Aorta (tissue), 5 donors: Measurements from ENCODE around the gene LARGE1. TPM values are rescaled to one million over a fixed set of nuclear protein-coding genes. Genes with fewer than 3 reads are reported as not detected.

Experiments used
- ATAC-seq: fragments of 200-7000 bp; cut with Tn5 transposase; one replicate; pipeline ENCODE4 v1.9.1; 2022; ENCODE audit warnings: moderate library complexity; ENCODE audit not compliant: low FRiP score
- DNase-seq, 2 donors: peaks; one replicate each; pipeline ENCODE4 v3.0.0-alpha.2; 2020
- H3K27ac ChIP-seq, 2 donors: one replicate each; pipeline ENCODE4 v1.5.1; 2013; ENCODE audit warnings: low read length in 2 of 2, mild to moderate bottlenecking in 2 of 2, moderate library complexity in 2 of 2, control low read depth in 1 of 2, inconsistent platforms in 1 of 2, low read depth in 1 of 2
- H3K27me3 ChIP-seq, 2 donors: one replicate each; pipeline ENCODE4 v1.6.1; 2013; ENCODE audit warnings: control low read depth in 1 of 2, low read length in 1 of 2, mild to moderate bottlenecking in 1 of 2, moderate library complexity in 1 of 2; ENCODE audit not compliant: insufficient read depth in 2 of 2, control insufficient read depth in 1 of 2
- H3K36me3 ChIP-seq, 2 donors: one replicate each; pipeline ENCODE4 v1.6.1; 2013; ENCODE audit warnings: control low read depth in 1 of 2, low read length in 1 of 2, mild to moderate bottlenecking in 1 of 2; ENCODE audit not compliant: insufficient read depth in 2 of 2, control insufficient read depth in 1 of 2
- H3K4me1 ChIP-seq, 2 donors: one replicate each; pipeline ENCODE4 v1.6.1; 2013; ENCODE audit warnings: low read length in 2 of 2, control low read depth in 1 of 2, mild to moderate bottlenecking in 1 of 2, moderate library complexity in 1 of 2; ENCODE audit not compliant: insufficient read depth in 2 of 2, control insufficient read depth in 1 of 2
- H3K4me3 ChIP-seq, 2 donors: one replicate each; pipeline ENCODE4 v1.5.1; 2013; ENCODE audit warnings: low read length in 2 of 2, control low read depth in 1 of 2, mild to moderate bottlenecking in 1 of 2
- H3K9me3 ChIP-seq: one replicate; pipeline ENCODE4 v1.6.1; 2013; ENCODE audit warnings: mild to moderate bottlenecking, low read length; ENCODE audit not compliant: control insufficient read depth
- WGBS, 2 donors: extraction: QIAGEN DNeasy Blood & Tissue Kit; methylation state at CpG; one replicate each; pipeline ENCODE4 v1.1.7; 2013; 5-methylcytosine and 5-hydroxymethylcytosine counted together
- intact Hi-C, 2 donors: fragments of 100-400 bp; cut with DNase I; formaldehyde crosslinking; loops; one replicate each; pipeline versions ENCODE4 v1.14.2 to v1.15.0; 2022
- polyA plus RNA-seq, 2 donors: library from polyadenylated mRNA; stranded (reverse); fragments of 200-250 nt; gene quantifications; one replicate each; pipeline ENCODE4 v1.2.3, GENCODE V29; 2013
- total RNA-seq, 2 donors: library from RNA; stranded (reverse); fragmentation: NEBNext Ultra II Directional; extraction: Animal tissue kit (Norgen Biotek cat#: 25700); gene quantifications; one replicate each; pipeline ENCODE4 v1.2.1, GENCODE V29; 2021
- donor health status: healthy with polysubstance abuse.
- donor health status: Bipolar disorder and iron deficiency.
- donor health status: DM: no; HTN: no; CAD: no.
- donor health status: DM: no; HTN: no; CAD: no.
- donor health status: DM: yes; HTN: yes; CAD: no.

LARGE1 gene
- total and polyA plus RNA-seq, 4 donors: 2.6 to 52.5 (median 24.0) TPM

DNA sequence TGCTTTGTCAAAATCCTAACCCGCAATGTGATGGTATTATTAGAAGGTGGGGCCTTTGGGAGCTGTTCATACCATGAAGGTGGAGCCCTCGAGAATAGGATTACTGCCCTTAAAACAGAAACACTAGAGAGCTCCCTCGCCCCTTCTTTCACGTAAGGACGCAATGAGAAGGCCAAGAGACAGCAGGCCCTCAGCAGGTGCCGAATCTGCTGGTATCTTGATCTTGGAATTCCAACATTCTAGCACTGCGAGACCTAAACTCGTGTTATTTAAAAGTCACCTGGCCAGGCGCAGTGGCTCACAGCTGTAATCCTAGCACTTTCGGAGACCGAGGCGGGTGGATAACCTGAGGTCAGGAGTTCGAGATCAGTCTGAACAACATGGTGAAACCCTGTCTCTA lies 33.1 kb downstream of the LARGE1 start:
- Histone ChIP-seq H3K27ac (no peak overlapping the region), H3K36me3 (no peaks in the 10 kb centered on the region), H3K4me1 (no peaks in the 10 kb centered on the region), H3K9me3 (no peaks in the 10 kb centered on the region), H3K27me3 (no peaks in the 10 kb centered on the region), H3K4me3 (no peak overlapping the region)
- WGBS, 2 donors: 97% methylated on average over 13 of the region's 13 CpGs
- intact Hi-C loops: no loop called here
- no peak for ATAC-seq
- DNase-seq: no peak

DNA sequence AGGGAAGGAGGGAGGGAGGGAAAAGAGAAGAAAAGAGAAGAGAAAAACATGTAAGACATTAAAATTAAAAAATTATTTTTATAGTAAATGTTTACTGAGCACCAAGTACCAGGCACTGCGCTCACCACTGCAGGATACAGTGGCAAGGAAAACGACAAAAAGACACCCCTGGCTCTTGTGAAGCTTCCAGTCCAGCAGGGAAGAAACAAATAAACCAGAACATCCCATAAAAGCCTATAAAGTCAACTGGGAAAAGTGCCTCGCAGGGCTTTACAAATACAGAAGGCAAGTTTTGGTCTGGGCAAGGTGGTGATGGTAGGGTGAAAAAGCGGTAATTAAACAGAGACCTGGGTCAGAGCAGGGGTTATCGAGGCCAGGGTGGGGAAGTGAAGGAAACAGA lies 33.6 kb downstream of the LARGE1 start:
- Histone ChIP-seq H3K4me3 (no peak overlapping the region), H3K27me3 (no peaks in the 10 kb centered on the region), H3K9me3 (no peaks in the 10 kb centered on the region), H3K36me3 (no peaks in the 10 kb centered on the region), H3K27ac (no peak overlapping the region), H3K4me1 (no peaks in the 10 kb centered on the region)
- no peak for ATAC-seq
- WGBS, 2 donors: 92 to 94% methylated on average over 5 of the region's 5 CpGs
- intact Hi-C loops: no loop called here
- DNase-seq: no peak

DNA sequence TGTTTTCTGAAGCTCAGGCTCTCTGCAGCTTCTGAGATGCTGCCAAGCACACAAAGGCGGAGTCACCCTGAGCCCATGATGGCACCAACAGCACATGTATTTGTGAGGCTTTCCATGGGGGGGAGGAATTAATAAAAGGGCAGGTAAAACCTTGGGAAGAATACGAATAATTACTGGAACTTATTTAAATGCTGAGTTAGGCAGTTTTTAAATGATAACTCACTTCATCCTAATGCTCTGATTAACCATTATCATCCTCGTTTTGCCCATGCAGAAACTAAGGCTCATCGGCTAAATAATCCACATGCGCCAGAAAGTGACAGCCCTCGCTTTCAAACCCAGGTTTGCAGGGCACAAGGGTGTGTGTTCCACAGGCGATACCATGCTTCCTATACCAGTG lies 35.4 kb downstream of the LARGE1 start:
- H3K4me3 ChIP-seq: no peak overlapping the region
- ATAC-seq (no peak), DNase-seq (no peak)
- WGBS, 2 donors: 97 to 99% methylated on average over 7 of the region's 7 CpGs
- H3K27me3 ChIP-seq: no peaks in the 10 kb centered on the region
- intact Hi-C loops: no loop called here
- H3K27ac ChIP-seq: no peak overlapping the region
- no peaks in the 10 kb centered on the region for H3K36me3 ChIP-seq
- no peaks in the 10 kb centered on the region for H3K4me1 ChIP-seq
- no peaks in the 10 kb centered on the region for H3K9me3 ChIP-seq

- intact Hi-C loops: no loop called here
- H3K4me1 ChIP-seq: no peaks in the 10 kb centered on the region
Observed at GRCh38 chr22:33883961-33884808, 36.1 kb downstream of the LARGE1 start.

GRCh38 chr22:33883561-33883960 lies 36.7 kb downstream of the LARGE1 start:
- Histone ChIP-seq H3K4me1 (no peaks in the 10 kb centered on the region), H3K4me3 (no peak overlapping the region), H3K27ac (no peak overlapping the region), H3K9me3 (no peaks in the 10 kb centered on the region), H3K36me3 (no peaks in the 10 kb centered on the region), H3K27me3 (no peaks in the 10 kb centered on the region)
- 75 to 77% methylated on average over 6 of the region's 6 CpGs for WGBS, 2 donors
- intact Hi-C loops: no loop called here
- ATAC-seq (no peak), DNase-seq (no peak)

More at GRCh38 chr22:33883961-33884808, 36.1 kb downstream of the LARGE1 start:
- DNase-seq (no peak), ATAC-seq (no peak)
- Histone ChIP-seq H3K27ac (no peak overlapping the region), H3K27me3 (no peaks in the 10 kb centered on the region), H3K4me3 (no peak overlapping the region), H3K9me3 (no peaks in the 10 kb centered on the region), H3K36me3 (no peaks in the 10 kb centered on the region)
- 91 to 94% methylated on average over 19 of the region's 19 CpGs for WGBS, 2 donors

- no peaks in the 10 kb centered on the region for H3K4me1 ChIP-seq
- intact Hi-C loops: no loop called here
- no peaks in the 10 kb centered on the region for H3K27me3 ChIP-seq
- H3K36me3 ChIP-seq: no peaks in the 10 kb centered on the region
- WGBS, 2 donors: 95 to 97% methylated on average over 6 of the region's 6 CpGs
- ATAC-seq: no peak
- no peak overlapping the region for H3K4me3 ChIP-seq
- no peaks in the 10 kb centered on the region for H3K9me3 ChIP-seq
- DNase-seq: no peak
- no peak overlapping the region for H3K27ac ChIP-seq
Observed at GRCh38 chr22:33882991-33883390, 37.3 kb downstream of the LARGE1 start.

DNA sequence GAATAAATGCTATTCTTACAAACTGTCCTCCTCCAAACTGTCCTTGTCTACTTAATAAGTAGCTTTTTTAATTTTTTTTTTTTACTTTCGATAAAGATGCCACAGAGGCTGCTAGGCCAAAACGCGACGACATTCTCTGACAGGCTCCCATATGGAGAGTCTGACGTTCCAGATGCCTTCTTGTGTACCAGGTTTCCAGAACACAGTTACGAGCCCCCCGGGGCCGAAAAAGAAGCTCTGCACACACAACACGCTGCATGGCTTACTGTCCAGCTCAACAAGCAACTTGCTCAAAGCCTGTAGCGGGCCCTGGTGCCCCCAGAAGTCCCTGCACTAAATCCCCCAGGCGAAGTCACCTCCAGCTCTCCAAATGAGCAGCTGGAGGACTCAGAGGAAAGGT lies 39.3 kb downstream of the LARGE1 start:
- Histone ChIP-seq H3K27me3 (no peaks in the 10 kb centered on the region), H3K36me3 (no peaks in the 10 kb centered on the region), H3K27ac (no peak overlapping the region), H3K4me3 (no peak overlapping the region), H3K9me3 (no peaks in the 10 kb centered on the region), H3K4me1 (no peaks in the 10 kb centered on the region)
- no peak for DNase-seq
- ATAC-seq: no peak
- 93% methylated on average over 11 of the region's 11 CpGs for WGBS, 2 donors
- intact Hi-C loops: no loop called here

GRCh38 chr22:33879796-33880195 lies 40.5 kb downstream of the LARGE1 start:
- Histone ChIP-seq H3K27ac (no peak overlapping the region), H3K4me3 (no peak overlapping the region), H3K36me3 (no peaks in the 10 kb centered on the region), H3K27me3 (no peaks in the 10 kb centered on the region), H3K4me1 (no peaks in the 10 kb centered on the region), H3K9me3 (no peaks in the 10 kb centered on the region)
- DNase-seq (no peak), ATAC-seq (no peak)
- intact Hi-C loops: loop anchor here in 1 of 2 donors (10.0 kb wide), 1 partner anchor 155 kb away; no protein-coding TSS in a partner anchor
- WGBS, 2 donors: 93 to 97% methylated on average over 4 of the region's 4 CpGs

- no peak overlapping the region for H3K4me3 ChIP-seq
- intact Hi-C loops: loop anchor here in 1 of 2 donors (10.0 kb wide), 1 partner anchor 151 kb away; no protein-coding TSS in a partner anchor
Observed at GRCh38 chr22:33875316-33875715, 45.0 kb downstream of the LARGE1 start.

More at GRCh38 chr22:33875316-33875715, 45.0 kb downstream of the LARGE1 start:
- ATAC-seq (no peak), DNase-seq (no peak)
- no peaks in the 10 kb centered on the region for H3K36me3 ChIP-seq
- 92 to 93% methylated on average over 6 of the region's 6 CpGs for WGBS, 2 donors
- H3K27ac ChIP-seq: no peak overlapping the region
- no peaks in the 10 kb centered on the region for H3K9me3 ChIP-seq
- H3K27me3 ChIP-seq: no peaks in the 10 kb centered on the region
- H3K4me1 ChIP-seq: no peaks in the 10 kb centered on the region
